HL-60/S4 treated with phorbol 12-myristate 13-acetate at 8.2 ng/mL for 4 days and 3 days (cell line): ENCODE data around the gene CCL23.
"Not testable (repeated sequence)": the region's sequence is repeated elsewhere in the genome, so short reads cannot be mapped to it uniquely, and the experiment has no call there.

Source experiments
- in situ Hi-C: fragments of 300-500 bp; cut with MboI; formaldehyde crosslinking; loops from 2 replicates; pipeline ENCODE4 v1.15.0; 2022; ENCODE audit warnings: low sequenced_read_pairs

The CCL23 gene

GRCh38 chr17:36004594-36005108 lies 13.1 kb downstream of the CCL23 start:
- in situ Hi-C loops: no loop called here

- in situ Hi-C loops: no loop called here
Observed at GRCh38 chr17:36002631-36003030, 15.1 kb downstream of the CCL23 start.

GRCh38 chr17:36001862-36002603 lies 15.7 kb downstream of the CCL23 start:
- in situ Hi-C loops: no loop called here

- in situ Hi-C loops: no loop called here
Observed at GRCh38 chr17:36001110-36001771, 16.5 kb downstream of the CCL23 start, which contains the start of gene CCL15. TSS of gene CCL15 (minus strand) at chr17:36001553. CDS start at chr17:36001492, 61 bp downstream.

- in situ Hi-C loops: no loop called here
Observed at GRCh38 chr17:36000732-36001109, 17.1 kb downstream of the CCL23 start.

- in situ Hi-C loops: no loop called here
Observed at GRCh38 chr17:35998756-35999155, 19.0 kb downstream of the CCL23 start.

- in situ Hi-C loops: no loop called here
Observed at GRCh38 chr17:35998018-35998545, 19.7 kb downstream of the CCL23 start.

- in situ Hi-C loops: not testable (repeated sequence)
Observed at GRCh38 chr17:35995346-35995745, 22.4 kb downstream of the CCL23 start.

- in situ Hi-C loops: no loop called here
Observed at GRCh38 chr17:35991075-35991474, 26.7 kb downstream of the CCL23 start.

- in situ Hi-C loops: no loop called here
Observed at GRCh38 chr17:35988164-35988563, 29.6 kb downstream of the CCL23 start.

- in situ Hi-C loops: no loop called here
Observed at GRCh38 chr17:35986643-35987042, 31.1 kb downstream of the CCL23 start, which contains the start of gene CCL14. TSS of gene CCL14 (minus strand) at chr17:35986729. CDS start at chr17:35986649, 80 bp downstream.

- in situ Hi-C loops: no loop called here
Observed at GRCh38 chr17:35984140-35984539, 33.6 kb downstream of the CCL23 start.

- in situ Hi-C loops: no loop called here
Observed at GRCh38 chr17:35982409-35983191, 35.2 kb downstream of the CCL23 start.

GRCh38 chr17:35981908-35982330 lies 35.9 kb downstream of the CCL23 start:
- in situ Hi-C loops: no loop called here

GRCh38 chr17:35981246-35981645 lies 36.5 kb downstream of the CCL23 start, which contains the start of gene CCL16:
TSS of gene CCL16 (minus strand) at chr17:35981497. CDS start at chr17:35981420, 77 bp downstream.
- in situ Hi-C loops: no loop called here

GRCh38 chr17:35978346-35978745 lies 39.4 kb downstream of the CCL23 start:
- in situ Hi-C loops: loop anchor here (10.0 kb wide), 2 partner anchors 96 to 166 kb away; no protein-coding TSS in a partner anchor

GRCh38 chr17:35977509-35977908 lies 40.3 kb downstream of the CCL23 start:
- in situ Hi-C loops: loop anchor here (10.0 kb wide), 2 partner anchors 97 to 167 kb away; no protein-coding TSS in a partner anchor

- in situ Hi-C loops: loop anchor here (10.0 to 25.0 kb wide), 3 partner anchors 101 to 514 kb away; partner anchors contain the start of gene ZNHIT3
Observed at GRCh38 chr17:35973333-35974260, 44.2 kb downstream of the CCL23 start.

- in situ Hi-C loops: loop anchor here (10.0 to 25.0 kb wide), 3 partner anchors 102 to 514 kb away; partner anchors contain the start of gene ZNHIT3
Observed at GRCh38 chr17:35972945-35973332, 44.8 kb downstream of the CCL23 start.
